ENCODE measurements around the gene MEGF11. TPM values are rescaled to one million over a fixed set of nuclear protein-coding genes. Genes with fewer than 3 reads are reported as not detected.

The MEGF11 gene
- total and polyA plus RNA-seq, 9 donors, result 0.04 to 11.4 (median 0.40) TPM; not detected in 2

DNA sequence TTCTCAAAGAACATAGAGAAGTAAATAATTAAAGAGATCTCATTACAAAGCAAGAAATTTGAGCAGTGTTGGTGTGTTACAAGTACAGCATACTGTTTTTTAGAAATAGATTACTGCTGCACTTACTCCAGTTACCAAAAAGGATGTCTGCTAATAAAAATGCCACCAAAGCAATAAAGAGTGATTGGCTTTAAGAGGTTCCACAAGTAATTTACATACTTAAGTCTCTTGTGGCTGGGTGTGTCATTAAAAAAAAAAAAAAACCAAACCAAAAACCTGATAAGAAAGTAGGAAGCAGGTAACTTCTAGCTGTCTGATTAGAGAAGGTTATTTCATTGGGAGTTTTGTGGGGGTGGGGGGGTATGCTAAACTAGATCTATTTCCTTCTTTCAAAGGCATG, 369.0 kb downstream of the MEGF11 start:
- H3K27ac ChIP-seq, result no peak overlapping the region
- no peak overlapping the region for H3K4me3 ChIP-seq
- intact Hi-C loops (cut with DNase I), result no loop called here
- H3K36me3 ChIP-seq, result no peaks in the 10 kb centered on the region
- TF ChIP-seq POLR2A (IDR thresholded peaks at IDR 0.05), result no peak
- TF ChIP-seq EP300 (IDR thresholded peaks at IDR 0.05), result no peak
- TF ChIP-seq CTCF (IDR thresholded peaks at IDR 0.05), result no peak
- H3K9me3 ChIP-seq, result no peaks in the 10 kb centered on the region
- no peak for DNase-seq
- no peaks in the 10 kb centered on the region for H3K4me1 ChIP-seq (ENCODE audit: insufficient read depth)
- H3K27me3 ChIP-seq, result no peaks in the 10 kb centered on the region

- Histone ChIP-seq H3K9me3 (no peaks in the 10 kb centered on the region), H3K36me3 (no peaks in the 10 kb centered on the region), H3K4me1 (ENCODE audit: insufficient read depth) (no peaks in the 10 kb centered on the region), H3K4me3 (no peak overlapping the region), H3K27me3 (no peaks in the 10 kb centered on the region), H3K27ac (no peak overlapping the region)
- 92 to 95% (median 95%) methylated on average over 6 of the region's 6 CpGs for WGBS, 3 donors
- intact Hi-C loops (cut with DNase I), result no loop called here
- no peak for TF ChIP-seq CTCF (IDR thresholded peaks at IDR 0.05)
- no peak for TF ChIP-seq EP300 (IDR thresholded peaks at IDR 0.05)
- TF ChIP-seq POLR2A (IDR thresholded peaks at IDR 0.05), result no peak
- no peak for DNase-seq
Observed at GRCh38 chr15:65883571-65883970, 370.0 kb downstream of the MEGF11 start.

DNA sequence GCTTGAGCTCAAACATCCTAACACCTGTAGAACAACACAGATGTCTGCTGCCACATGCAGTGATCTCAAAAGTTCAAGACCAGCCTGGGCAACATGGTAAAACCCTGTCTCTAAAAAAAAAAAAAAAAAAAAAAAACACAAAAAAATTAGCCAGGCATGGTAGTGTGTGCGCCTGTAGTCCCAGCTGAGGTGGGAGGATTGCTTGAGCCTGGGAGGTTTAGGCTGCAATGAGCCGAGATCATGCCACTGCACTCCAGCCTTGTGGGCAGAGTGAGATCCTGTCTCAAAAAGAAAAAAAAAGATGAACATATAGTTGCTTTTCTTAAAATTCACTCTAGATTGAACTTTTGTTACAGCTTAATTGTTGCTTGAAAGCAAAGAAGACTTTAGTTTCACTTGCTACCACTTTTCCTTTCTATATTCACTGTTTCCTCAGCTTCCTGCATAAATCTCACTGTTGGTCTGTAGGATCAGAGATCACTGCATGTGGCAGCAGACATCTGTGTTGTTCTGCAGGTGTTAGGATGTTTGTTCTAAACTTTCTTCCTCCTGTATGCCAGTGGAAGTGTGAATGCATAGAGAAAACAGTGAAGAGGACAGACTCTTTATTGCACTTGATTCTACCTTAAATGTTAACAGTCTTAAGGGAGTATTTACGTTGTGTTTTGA, 371.6 kb downstream of the MEGF11 start:
- WGBS, 3 donors, result 66 to 72% (median 66%) methylated on average over 3 of the region's 3 CpGs
- no peak for DNase-seq

GRCh38 chr15:65877749-65878148, 375.8 kb downstream of the MEGF11 start:
- Histone ChIP-seq H3K36me3 (no peaks in the 10 kb centered on the region), H3K27ac (no peak overlapping the region), H3K9me3 (no peaks in the 10 kb centered on the region), H3K27me3 (no peaks in the 10 kb centered on the region), H3K4me3 (no peak overlapping the region), H3K4me1 (ENCODE audit: insufficient read depth) (peaks cover 7% of the 10 kb centered on the region)
- intact Hi-C loops (cut with DNase I), result no loop called here
- no peak for TF ChIP-seq POLR2A (IDR thresholded peaks at IDR 0.05)
- DNase-seq, result no peak
- 79 to 87% (median 86%) methylated on average over 3 of the region's 3 CpGs for WGBS, 3 donors

More for the DNA sequence above, 371.6 kb downstream of the MEGF11 start:
- TF ChIP-seq POLR2A (IDR thresholded peaks at IDR 0.05), result no peak
- TF ChIP-seq CTCF (IDR thresholded peaks at IDR 0.05), result no peak
- TF ChIP-seq EP300 (IDR thresholded peaks at IDR 0.05), result no peak
- Histone ChIP-seq H3K4me1 (ENCODE audit: insufficient read depth) (no peaks in the 10 kb centered on the region), H3K9me3 (no peaks in the 10 kb centered on the region), H3K36me3 (no peaks in the 10 kb centered on the region), H3K4me3 (no peak overlapping the region), H3K27ac (no peak overlapping the region), H3K27me3 (no peaks in the 10 kb centered on the region)
- intact Hi-C loops (cut with DNase I), result no loop called here

GRCh38 chr15:65875458-65875857, 378.1 kb downstream of the MEGF11 start:
- H3K4me1 ChIP-seq (ENCODE audit: insufficient read depth), result peaks cover 9% of the 10 kb centered on the region
- no peaks in the 10 kb centered on the region for H3K36me3 ChIP-seq
- H3K27ac ChIP-seq, result no peak overlapping the region
- H3K27me3 ChIP-seq, result no peaks in the 10 kb centered on the region
- TF ChIP-seq CTCF (IDR thresholded peaks at IDR 0.05) (no peak), POLR2A (IDR thresholded peaks at IDR 0.05) (no peak), EP300 (IDR thresholded peaks at IDR 0.05) (no peak)
- no peak for DNase-seq
- H3K9me3 ChIP-seq, result no peaks in the 10 kb centered on the region
- intact Hi-C loops (cut with DNase I), result no loop called here
- 79 to 82% (median 80%) methylated on average over 1 of the region's 1 CpG for WGBS, 3 donors
- H3K4me3 ChIP-seq, result no peak overlapping the region
